ENCODE results near the gene VPS39. TPM values are rescaled to one million over a fixed set of nuclear protein-coding genes. Genes with fewer than 3 reads are reported as not detected.

The VPS39 gene
- total and polyA plus RNA-seq, 9 of the 15 experiments (the other 6 are each of a cell fraction or from before 2014, with no cell fraction given) = 3.2 to 37.3 (median 21.8) TPM

DNA sequence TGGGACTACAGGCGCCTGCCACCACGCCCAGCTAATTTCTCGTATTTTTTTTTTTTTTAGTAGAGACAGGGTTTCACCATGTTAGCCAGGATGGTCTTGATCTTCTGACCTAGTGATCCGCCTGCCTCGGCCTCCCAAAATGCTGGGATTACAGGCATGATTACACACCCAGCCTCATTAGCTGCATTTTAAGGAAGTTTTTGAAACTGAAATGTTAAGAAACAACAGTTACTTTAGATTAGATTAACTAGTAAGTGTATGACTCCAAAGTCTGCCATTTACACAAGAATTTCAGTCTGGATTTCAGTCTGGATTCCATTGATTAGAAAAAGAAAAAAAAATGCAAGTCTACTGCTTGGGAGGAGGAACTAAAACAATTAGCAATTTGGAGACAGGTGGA, 24.5 kb upstream of the VPS39 start:
- Histone ChIP-seq H3K9me1 (ENCODE audit: control insufficient read depth, insufficient read depth, low read length) (no peaks in the 10 kb centered on the region), H3K4me1 (replicated peaks in 1 of 2; ENCODE audit: control insufficient read depth in 2 of 2, insufficient read depth in 2 of 2, low read length in 2 of 2) (no peaks in the 10 kb centered on the region), H2AFZ (ENCODE audit: low read depth, low read length) (no peak overlapping the region), H3K36me3 (ENCODE audit: control insufficient read depth, insufficient read depth, low read length) (peaks cover 75% of the 10 kb centered on the region), H3K9ac (ENCODE audit: insufficient read depth in 1 of 2, low read depth in 2 of 2, low read length in 2 of 2) (no peak overlapping the region), H3K27ac (ENCODE audit: extremely low read depth, low read depth, low read length) (no peak overlapping the region), H3K4me3 (no peak overlapping the region), H3K9me3 (replicated peaks; ENCODE audit: control insufficient read depth, insufficient read depth, low read depth, low read length) (no peaks in the 10 kb centered on the region), H3K79me2 (ENCODE audit: control insufficient read depth, insufficient read depth, low read length) (no peaks in the 10 kb centered on the region), H3K27me3 (ENCODE audit: control insufficient read depth in 2 of 2, insufficient read depth in 2 of 2, low read length in 2 of 2) (no peaks in the 10 kb centered on the region), H4K20me1 (replicated peaks; ENCODE audit: control insufficient read depth, insufficient read depth, low read length) (no peaks in the 10 kb centered on the region), H3K4me2 (ENCODE audit: insufficient read depth, low read length) (no peak overlapping the region)
- POLR2A ChIA-PET = interaction anchor here (0.9 to 1.3 kb wide), 2 partner anchors 9 to 13 kb away, joined by 5 to 6 read pairs; no protein-coding TSS in a partner anchor
- no TSS peak for BruUV-seq (replicated peaks)
- in situ Hi-C loops (cut with MboI) (no loop called here), intact Hi-C loops (cut with micrococcal nuclease) (no loop called here)
- ATAC-seq (no peak), DNase-seq (ENCODE audit: extremely low read depth in 1 of 4, low spot score in 3 of 4) (no peak), FAIRE-seq (no peak)
- TF ChIP-seq ZBTB8A (IDR thresholded peaks at IDR 0.05; ENCODE audit: partially characterized antibody) (no peak), CLOCK (CRISPR knock-in tag; IDR thresholded peaks at IDR 0.05; ENCODE audit: borderline replicate concordance) (no peak), SRSF1 (IDR thresholded peaks at IDR 0.05; ENCODE audit: low read depth, low read length) (no peak), BRF2 (IDR thresholded peaks at IDR 0.05; ENCODE audit: borderline replicate concordance, insufficient read depth, insufficient read length) (no peak), POLR3G (IDR thresholded peaks at IDR 0.05; ENCODE audit: extremely low read depth, insufficient read length, insufficient replicate concordance) (no peak)
- TF ChIP-seq, protein P1, sequence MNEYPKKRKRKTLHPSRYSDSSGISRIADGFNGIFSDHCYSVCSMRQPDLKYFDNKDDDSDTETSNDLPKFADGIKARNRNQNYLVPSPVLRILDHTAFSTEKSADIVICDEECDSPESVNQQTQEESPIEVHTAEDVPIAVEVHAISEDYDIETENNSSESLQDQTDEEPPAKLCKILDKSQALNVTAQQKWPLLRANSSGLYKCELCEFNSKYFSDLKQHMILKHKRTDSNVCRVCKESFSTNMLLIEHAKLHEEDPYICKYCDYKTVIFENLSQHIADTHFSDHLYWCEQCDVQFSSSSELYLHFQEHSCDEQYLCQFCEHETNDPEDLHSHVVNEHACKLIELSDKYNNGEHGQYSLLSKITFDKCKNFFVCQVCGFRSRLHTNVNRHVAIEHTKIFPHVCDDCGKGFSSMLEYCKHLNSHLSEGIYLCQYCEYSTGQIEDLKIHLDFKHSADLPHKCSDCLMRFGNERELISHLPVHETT (CRISPR knock-in tag; conservative IDR thresholded peaks at IDR 0.05 in 1 of 2, IDR thresholded peaks at IDR 0.05 in 1 of 2) = no peak
- CTCF ChIA-PET (ENCODE audit: low intra/inter-chr PET ratio) = no interaction called here
- WGBS (ENCODE audit: insufficient coverage, low coverage, missing lambda C conversion rate) = 90% methylated on average over 2 of the region's 5 CpGs

Measured in K562 (cell line).